GM18508 (cell line): ENCODE data around the gene ENAH.
"Not testable (repeated sequence)": the region's sequence is repeated elsewhere in the genome, so short reads cannot be mapped to it uniquely, and the experiment has no call there.

Source experiments
- ATAC-seq: cut with Tn5 transposase; IDR thresholded peaks from one replicate; pipeline ENCODE4 v1.9.1; 2021; ENCODE audit warnings: moderate number of reproducible peaks; ENCODE audit not compliant: insufficient read depth, unreplicated experiment

The ENAH gene

GRCh38 chr1:225477296-225477911 lies 175.5 kb downstream of the ENAH start:
- no peak for ATAC-seq

- ATAC-seq = no peak
Measured at GRCh38 chr1:225476538-225476988, 176.4 kb downstream of the ENAH start.

GRCh38 chr1:225476100-225476511 lies 176.8 kb downstream of the ENAH start:
- ATAC-seq = no peak

GRCh38 chr1:225474986-225475820 lies 177.7 kb downstream of the ENAH start:
- ATAC-seq = no peak

- no peak for ATAC-seq
Measured at GRCh38 chr1:225474439-225474985, 178.4 kb downstream of the ENAH start.

- ATAC-seq = not testable (repeated sequence)
Measured at GRCh38 chr1:225473676-225474438, 179.1 kb downstream of the ENAH start.

GRCh38 chr1:225473266-225473665 lies 179.7 kb downstream of the ENAH start:
- not testable (repeated sequence) for ATAC-seq

GRCh38 chr1:225471453-225472301 lies 181.2 kb downstream of the ENAH start:
- ATAC-seq = no peak

- no peak for ATAC-seq
Measured at GRCh38 chr1:225471109-225471452, 181.8 kb downstream of the ENAH start.

- ATAC-seq = no peak
Measured at GRCh38 chr1:225470211-225471108, 182.5 kb downstream of the ENAH start.

GRCh38 chr1:225469051-225469450 lies 183.9 kb downstream of the ENAH start:
- ATAC-seq = no peak

GRCh38 chr1:225468270-225469020 lies 184.5 kb downstream of the ENAH start:
- ATAC-seq = no peak

- peak; percentile 92 for ATAC-seq
Measured at GRCh38 chr1:225467193-225468020, 185.5 kb downstream of the ENAH start.

- ATAC-seq = no peak
Measured at GRCh38 chr1:225466848-225467192, 186.1 kb downstream of the ENAH start.

GRCh38 chr1:225465793-225466517 lies 187.0 kb downstream of the ENAH start:
- ATAC-seq = no peak

- ATAC-seq = no peak
Measured at GRCh38 chr1:225464851-225465792, 187.8 kb downstream of the ENAH start.
